GM23338 (cell line): ENCODE measurements around the gene CTCFL. TPM values are rescaled to one million over a fixed set of nuclear protein-coding genes. Genes with fewer than 3 reads are reported as not detected.

Experiments used
- ATAC-seq: fragments of 200-7000 bp; cut with Tn5 transposase; 3 replicates; pipeline ENCODE4 v1.9.1; 2020
- DNase-seq: peaks from one replicate; pipeline ENCODE4 v3.0.0-alpha.2; 2015; ENCODE audit warnings: low spot score
- H2AFZ ChIP-seq: fragments of 200-600 bp; sonication (generic); 2 replicates; pipeline ENCODE4 v1.8.0; 2016; ENCODE audit warnings: antibody characterized with exemption, mild to moderate bottlenecking, moderate library complexity
- H3F3A ChIP-seq: fragments of 200-600 bp; sonication (generic); replicated peaks from 2 replicates; pipeline ENCODE4 v1.8.0; 2017; ENCODE audit warnings: antibody characterized with exemption, mixed run types, low read depth
- H3K27ac ChIP-seq: fragments of 200-600 bp; sonication (generic); 2 replicates; pipeline ENCODE4 v1.6.1; 2016; ENCODE audit warnings: low read depth
- H3K27me3 ChIP-seq: fragments of 200-600 bp; sonication (generic); 2 replicates; pipeline ENCODE4 v1.8.0; 2016; ENCODE audit warnings: mild to moderate bottlenecking, mixed run types, moderate library complexity; ENCODE audit not compliant: insufficient read depth
- H3K36me3 ChIP-seq: fragments of 200-600 bp; sonication (generic); 2 replicates; pipeline ENCODE4 v1.8.0; 2016; ENCODE audit warnings: mild to moderate bottlenecking; ENCODE audit not compliant: insufficient read depth
- H3K4me1 ChIP-seq: fragments of 200-600 bp; sonication (generic); 2 replicates; pipeline ENCODE4 v1.8.0; 2016; ENCODE audit warnings: mild to moderate bottlenecking, moderate library complexity; ENCODE audit not compliant: insufficient read depth
- H3K4me2 ChIP-seq: fragments of 200-600 bp; sonication (generic); 2 replicates; pipeline ENCODE4 v1.7.1; 2017; ENCODE audit warnings: mixed run types
- H3K4me3 ChIP-seq: fragments of 200-600 bp; sonication (generic); 2 replicates; pipeline ENCODE4 v1.6.1; 2016; ENCODE audit warnings: mixed run types
- H3K79me2 ChIP-seq: fragments of 200-600 bp; sonication (generic); replicated peaks from 2 replicates; pipeline ENCODE4 v1.8.0; 2017; ENCODE audit warnings: mild to moderate bottlenecking; ENCODE audit not compliant: insufficient read depth
- H3K9me2 ChIP-seq: fragments of 200-600 bp; sonication (generic); 2 replicates; pipeline ENCODE4 v1.8.0; 2017; ENCODE audit not compliant: insufficient read depth
- H4K20me1 ChIP-seq: fragments of 200-600 bp; sonication (generic); replicated peaks from 2 replicates; pipeline ENCODE4 v1.8.0; 2017; ENCODE audit warnings: mild to moderate bottlenecking; ENCODE audit not compliant: insufficient read depth
- H3K27ac Mint-ChIP-seq: 2 replicates; pipeline ENCODE4 v1.8.0; 2020; ENCODE audit warnings: inconsistent platforms, mild to moderate bottlenecking, moderate library complexity, mixed read lengths
- H3K27me3 Mint-ChIP-seq: 3 replicates; pipeline ENCODE4 v1.8.0; 2022; ENCODE audit warnings: low read depth, mild to moderate bottlenecking, moderate library complexity, mixed read lengths, inconsistent platforms; ENCODE audit not compliant: insufficient read depth, poor library complexity
- H3K36me3 Mint-ChIP-seq: 3 replicates; pipeline ENCODE4 v1.8.0; 2021; ENCODE audit warnings: low read depth, mild to moderate bottlenecking, inconsistent platforms, moderate library complexity, mixed read lengths
- H3K4me1 Mint-ChIP-seq: 3 replicates; pipeline ENCODE4 v1.8.0; 2020; ENCODE audit warnings: mild to moderate bottlenecking, inconsistent platforms, mixed read lengths
- H3K4me3 Mint-ChIP-seq: 3 replicates; pipeline ENCODE4 v1.8.0; 2021; ENCODE audit warnings: moderate library complexity, mild to moderate bottlenecking, inconsistent platforms, mixed read lengths
- H3K9me3 Mint-ChIP-seq: 3 replicates; pipeline ENCODE4 v1.8.0; 2020; ENCODE audit warnings: moderate library complexity, mild to moderate bottlenecking, inconsistent platforms, mixed read lengths
- CTCF ChIP-seq, 2 experiments: fragments of 200-600 bp in 1 of 2; sonication (generic) in 1 of 2; conservative IDR thresholded peaks; 2 replicates each; pipeline versions ENCODE4 v1.5.1 to v1.6.1; 2016 to 2017; ENCODE audit warnings: antibody characterized with exemption in 2 of 2, low read depth in 2 of 2, mild to moderate bottlenecking in 2 of 2, moderate library complexity in 1 of 2
- ETS1 ChIP-seq: IDR thresholded peaks from 2 replicates; pipeline ENCODE4 v1.6.1; 2016; ENCODE audit warnings: antibody characterized with exemption
- EZH2 ChIP-seq: fragments of 200-600 bp; sonication (generic); IDR thresholded peaks from one replicate; pipeline ENCODE4 v1.8.0; 2017; ENCODE audit warnings: antibody characterized with exemption, mild to moderate bottlenecking, low read depth; ENCODE audit not compliant: unreplicated experiment
- NANOG ChIP-seq: IDR thresholded peaks from 2 replicates; pipeline ENCODE4 v1.6.1; 2016; ENCODE audit warnings: antibody characterized with exemption, borderline replicate concordance
- POLR2AphosphoS5 ChIP-seq: IDR thresholded peaks from 2 replicates; pipeline ENCODE4 v1.6.1; 2016; ENCODE audit warnings: antibody characterized with exemption, low read depth
- REST ChIP-seq: IDR thresholded peaks from one replicate; pipeline ENCODE4 v1.6.1; 2018; ENCODE audit warnings: antibody characterized with exemption; ENCODE audit not compliant: unreplicated experiment
- polyA plus RNA-seq: library from polyadenylated mRNA; unstranded; fragments of >200 nt; fragmentation: Nextera tagmentation; extraction: Ambion mirVana; gene quantifications from 2 replicates; pipeline ENCODE4 v1.2.1, GENCODE V29; 2016
- total RNA-seq: library from RNA; depleted of rRNA; stranded (reverse); fragments of >200 nt; shearing (Covaris generic); gene quantifications from 2 replicates; pipeline ENCODE4 v1.2.3, GENCODE V29; 2014

CTCFL gene
- total and polyA plus RNA-seq, 2 experiments from 2014 or later: 0.55 to 1.4 TPM

GRCh38 chr20:57468523-57469417 is 56.2 kb downstream of the CTCFL start:
- peak overlapping the region; percentile 79; the same call in 1 of the 2 replicates for H2AFZ ChIP-seq
- no peaks in the 10 kb centered on the region for H3K9me2 ChIP-seq
- TF ChIP-seq ETS1: no peak
- TF ChIP-seq CTCF (conservative IDR thresholded peaks at IDR 0.05; ENCODE audit: low read depth in 2 of 2): no peak
- TF ChIP-seq REST: no peak
- Mint-ChIP-seq H3K27ac (no peak overlapping the region), H3K4me1 (peaks cover 40% of the 10 kb centered on the region), H3K9me3 (no peaks in the 10 kb centered on the region; the same call in 2 of the 3 replicates), H3K27me3 (peaks cover 19% of the 10 kb centered on the region), H3K36me3 (no peaks in the 10 kb centered on the region), H3K4me3 (no peak overlapping the region)
- H3F3A ChIP-seq: no peaks in the 10 kb centered on the region
- H3K4me3 ChIP-seq: no peak overlapping the region
- no peaks in the 10 kb centered on the region for H4K20me1 ChIP-seq
- DNase-seq (no peak), ATAC-seq (no peak)
- no peaks in the 10 kb centered on the region for H3K79me2 ChIP-seq
- H3K27me3 ChIP-seq: no peaks in the 10 kb centered on the region
- H3K4me2 ChIP-seq: no peak overlapping the region
- H3K4me1 ChIP-seq: peaks cover 15% of the 10 kb centered on the region
- H3K36me3 ChIP-seq: no peaks in the 10 kb centered on the region
- no peak overlapping the region for H3K27ac ChIP-seq

GRCh38 chr20:57467742-57468141 is 57.2 kb downstream of the CTCFL start:
- Histone ChIP-seq H3K27me3 (no peaks in the 10 kb centered on the region), H2AFZ (no peak overlapping the region), H3K27ac (no peak overlapping the region), H3K36me3 (no peaks in the 10 kb centered on the region), H3F3A (no peaks in the 10 kb centered on the region), H3K9me2 (no peaks in the 10 kb centered on the region), H3K4me1 (peaks cover 15% of the 10 kb centered on the region), H3K4me3 (no peak overlapping the region), H3K4me2 (no peak overlapping the region), H3K79me2 (no peaks in the 10 kb centered on the region), H4K20me1 (no peaks in the 10 kb centered on the region)
- Mint-ChIP-seq H3K4me1 (peaks cover 31% of the 10 kb centered on the region), H3K9me3 (no peaks in the 10 kb centered on the region; the same call in 2 of the 3 replicates), H3K27me3 (peaks cover 19% of the 10 kb centered on the region), H3K4me3 (no peak overlapping the region), H3K27ac (no peak overlapping the region), H3K36me3 (no peaks in the 10 kb centered on the region)
- ATAC-seq (peak; percentile 17), DNase-seq (peak; percentile 33)
- TF ChIP-seq EZH2 (no peak), CTCF (conservative IDR thresholded peaks at IDR 0.05; ENCODE audit: low read depth in 2 of 2) (no peak), NANOG (no peak), POLR2AphosphoS5 (no peak), REST (no peak)
